ENCODE measurements around the gene C19orf81. TPM values are rescaled to one million over a fixed set of nuclear protein-coding genes. Genes with fewer than 3 reads are reported as not detected.

The C19orf81 gene
- total RNA-seq, 1 donor from 2014 or later, result 9.6 TPM

- TF ChIP-seq, protein P1, sequence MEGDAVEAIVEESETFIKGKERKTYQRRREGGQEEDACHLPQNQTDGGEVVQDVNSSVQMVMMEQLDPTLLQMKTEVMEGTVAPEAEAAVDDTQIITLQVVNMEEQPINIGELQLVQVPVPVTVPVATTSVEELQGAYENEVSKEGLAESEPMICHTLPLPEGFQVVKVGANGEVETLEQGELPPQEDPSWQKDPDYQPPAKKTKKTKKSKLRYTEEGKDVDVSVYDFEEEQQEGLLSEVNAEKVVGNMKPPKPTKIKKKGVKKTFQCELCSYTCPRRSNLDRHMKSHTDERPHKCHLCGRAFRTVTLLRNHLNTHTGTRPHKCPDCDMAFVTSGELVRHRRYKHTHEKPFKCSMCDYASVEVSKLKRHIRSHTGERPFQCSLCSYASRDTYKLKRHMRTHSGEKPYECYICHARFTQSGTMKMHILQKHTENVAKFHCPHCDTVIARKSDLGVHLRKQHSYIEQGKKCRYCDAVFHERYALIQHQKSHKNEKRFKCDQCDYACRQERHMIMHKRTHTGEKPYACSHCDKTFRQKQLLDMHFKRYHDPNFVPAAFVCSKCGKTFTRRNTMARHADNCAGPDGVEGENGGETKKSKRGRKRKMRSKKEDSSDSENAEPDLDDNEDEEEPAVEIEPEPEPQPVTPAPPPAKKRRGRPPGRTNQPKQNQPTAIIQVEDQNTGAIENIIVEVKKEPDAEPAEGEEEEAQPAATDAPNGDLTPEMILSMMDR (conservative IDR thresholded peaks at IDR 0.05; ENCODE audit: low read depth, low read length), result no peak
- no peak overlapping the region for H3K4me3 ChIP-seq (ENCODE audit: low read depth, low read length)
- DNase-seq (ENCODE audit: low read depth), result no peak
Measured at GRCh38 chr19:50686310-50687032, 37.2 kb downstream of the C19orf81 start.

DNA sequence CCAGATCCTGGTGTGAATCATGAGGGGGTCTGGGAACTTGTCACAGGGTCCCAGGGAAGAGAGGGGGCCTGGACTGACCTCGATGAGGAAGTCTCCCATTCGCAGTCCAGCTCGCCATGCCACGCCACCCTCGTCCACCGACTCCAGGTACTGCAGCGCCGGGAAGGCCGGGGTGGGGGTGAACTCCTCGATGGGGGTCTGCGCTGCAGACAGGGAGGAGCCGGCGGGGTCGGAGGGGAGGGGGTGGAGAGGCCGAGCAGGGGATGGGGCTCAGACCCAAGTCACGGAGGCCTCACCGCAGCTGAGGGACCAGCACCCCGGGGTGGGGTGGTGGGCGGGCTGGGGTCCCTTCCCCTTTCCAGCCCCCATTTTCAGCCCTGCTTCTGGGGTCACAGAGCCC, 39.5 kb downstream of the C19orf81 start:
- TF ChIP-seq, protein P1 (conservative IDR thresholded peaks at IDR 0.05; ENCODE audit: low read depth, low read length), result no peak
- no peak for DNase-seq (ENCODE audit: low read depth)

GRCh38 chr19:50690439-50690838, 41.2 kb downstream of the C19orf81 start:
- H3K4me3 ChIP-seq (ENCODE audit: low read depth, low read length), result no peak overlapping the region
- TF ChIP-seq, protein P1 (conservative IDR thresholded peaks at IDR 0.05; ENCODE audit: low read depth, low read length), result no peak
- DNase-seq (ENCODE audit: low read depth), result no peak

More for the DNA sequence above, 39.5 kb downstream of the C19orf81 start:
- H3K4me3 ChIP-seq (ENCODE audit: low read depth, low read length), result no peak overlapping the region

DNA sequence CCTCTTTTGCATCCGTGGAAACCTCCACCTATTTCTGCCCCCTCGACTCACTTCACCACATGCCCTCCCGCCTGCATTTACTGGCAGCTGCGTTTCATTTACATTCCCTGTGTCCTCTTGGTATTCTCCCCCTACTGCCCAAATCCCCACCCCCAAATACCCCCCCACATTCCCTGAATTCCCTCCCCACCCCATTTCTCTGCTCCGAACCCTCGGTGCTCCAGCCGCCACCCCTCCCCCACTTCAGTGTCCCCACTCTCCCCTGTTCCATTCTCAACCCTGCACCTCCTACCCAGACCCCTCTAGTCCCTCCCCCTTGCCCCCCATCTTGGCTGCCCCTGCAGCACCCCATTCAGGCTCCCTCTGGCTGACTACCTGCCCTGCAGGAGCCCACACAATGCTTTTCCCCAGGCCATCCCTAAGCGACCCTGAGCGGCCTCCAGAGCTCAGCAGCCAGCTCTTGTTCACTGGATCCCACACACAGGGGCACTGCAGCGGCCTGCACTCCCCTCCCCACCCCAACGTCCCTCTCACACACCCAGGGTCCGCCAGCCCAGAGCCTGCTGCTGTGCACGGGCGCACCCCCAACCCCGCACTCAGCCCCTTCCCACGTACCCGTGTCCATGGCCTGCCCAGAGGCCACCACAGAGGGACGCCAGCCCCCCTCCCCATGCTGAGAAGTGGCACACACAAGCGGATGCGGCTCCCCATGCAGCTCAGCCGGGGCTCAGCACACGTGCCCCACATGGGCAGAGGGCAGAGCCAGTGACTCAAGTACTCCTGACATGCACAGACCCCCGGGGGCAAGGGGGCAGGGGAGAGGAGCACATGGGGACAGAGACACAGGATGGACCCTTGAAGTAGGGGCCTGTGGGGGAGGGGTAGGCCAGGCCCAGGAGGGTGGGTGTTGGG, 44.1 kb downstream of the C19orf81 start:
- H3K4me3 ChIP-seq (ENCODE audit: low read depth, low read length), result no peak overlapping the region
- TF ChIP-seq, protein P1 (conservative IDR thresholded peaks at IDR 0.05; ENCODE audit: low read depth, low read length), result no peak
- DNase-seq (ENCODE audit: low read depth), result no peak

DNA sequence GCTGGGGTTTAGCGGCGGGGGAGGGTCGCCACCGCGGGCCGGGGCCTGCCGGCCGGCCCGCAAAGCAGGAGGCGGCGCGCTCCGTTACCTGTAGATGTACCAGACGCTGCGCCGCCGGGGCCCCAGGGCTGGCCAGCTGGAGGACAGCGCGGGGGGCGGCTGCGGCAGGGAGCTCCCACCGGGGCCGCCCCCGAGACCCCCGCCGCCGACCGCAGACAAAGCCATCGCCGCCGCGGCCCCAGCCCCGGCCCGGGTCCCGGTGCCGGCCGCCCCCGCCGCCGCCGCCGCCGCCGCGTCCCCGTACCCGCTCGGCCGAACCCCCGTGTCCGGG, 45.5 kb downstream of the C19orf81 start:
- DNase-seq (ENCODE audit: low read depth), result no peak
- TF ChIP-seq, protein P1 (conservative IDR thresholded peaks at IDR 0.05; ENCODE audit: low read depth, low read length), result no peak
- no peak overlapping the region for H3K4me3 ChIP-seq (ENCODE audit: low read depth, low read length)

DNA sequence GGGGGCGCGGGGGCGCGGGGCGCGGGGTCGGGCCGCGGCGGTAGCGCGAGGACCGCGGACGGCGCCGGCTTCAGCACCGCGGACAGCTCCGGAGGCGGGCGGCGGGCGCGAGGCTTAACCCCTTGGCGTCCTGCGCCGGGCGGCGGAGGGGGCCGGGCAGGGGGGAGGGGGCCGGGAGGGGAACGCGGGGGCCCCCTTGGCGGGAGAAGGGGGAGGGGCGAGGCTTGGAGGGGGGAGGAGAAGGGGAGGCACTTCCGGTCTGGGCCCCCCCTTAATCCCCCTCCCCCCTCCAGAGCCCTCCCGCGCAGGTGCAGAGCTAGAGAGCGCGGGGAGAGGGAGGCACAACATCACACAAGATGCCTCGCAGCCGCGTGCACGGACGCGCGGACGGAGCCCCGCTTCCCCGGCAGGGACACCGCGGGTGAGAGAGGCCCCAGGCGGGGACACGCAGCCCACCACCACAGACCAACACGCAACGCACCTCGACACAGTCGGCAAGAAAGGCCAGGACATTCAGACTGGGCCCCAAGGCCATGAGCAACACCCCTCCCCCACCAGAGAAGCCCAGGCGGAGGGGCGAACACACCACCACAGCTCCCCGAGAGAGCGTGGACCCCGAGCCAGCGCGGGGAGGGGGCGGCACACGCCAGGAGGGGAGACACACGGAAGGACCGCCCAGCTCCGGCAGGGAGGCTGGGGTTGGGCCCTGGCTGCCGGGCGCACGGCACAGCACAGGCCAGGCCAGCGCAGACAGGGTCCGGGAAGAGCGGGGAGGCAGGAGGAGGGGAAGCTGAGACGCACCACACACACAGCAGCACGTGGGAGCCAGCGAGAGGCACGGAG, 46.2 kb downstream of the C19orf81 start:
- no peak for DNase-seq (ENCODE audit: low read depth)
- TF ChIP-seq, protein P1 (conservative IDR thresholded peaks at IDR 0.05; ENCODE audit: low read depth, low read length), result no peak
- H3K4me3 ChIP-seq (ENCODE audit: low read depth, low read length), result no peak overlapping the region

Data from epithelial cell of proximal tubule (primary cell).